HepG2 (cell line): ENCODE data around the gene ATP13A3. TPM values are rescaled to one million over a fixed set of nuclear protein-coding genes. Genes with fewer than 3 reads are reported as not detected.

Experiments
- ATAC-seq: fragments of 200-7000 bp; cut with Tn5 transposase; 3 replicates; pipeline ENCODE4 v1.9.1; 2020; ENCODE audit warnings: mild to moderate bottlenecking, moderate library complexity
- BruUV-seq: library from RNA; stranded (reverse); fragments of 400-500 nt; replicated peaks from 2 replicates; lab custom pipeline; 2021; lab: Mats Ljungman, UMichigan
- CTCF ChIA-PET: fragments of 300-600 bp; formaldehyde crosslinking; extraction: SDS; loops from one replicate; lab custom pipeline; 2021; ENCODE audit warnings: low total read pairs, inconsistent platforms, low intra/inter-chr PET ratio; lab: Yijun Ruan, JAX
- POLR2A ChIA-PET: fragments of 350-600 bp; sonication (Branson Sonifier 250); formaldehyde crosslinking; loops from one replicate; lab custom pipeline; 2020; ENCODE audit warnings: antibody characterized with exemption, inconsistent platforms; lab: Yijun Ruan, JAX
- DNase-seq: peaks from one replicate; pipeline ENCODE4 v3.0.0-alpha.2; 2015; ENCODE audit warnings: low spot score
- FAIRE-seq: peaks from 3 replicates; lab custom pipeline; 2011; peaks lifted over from hg19 to GRCh38; lab: Jason Lieb, UNC
- H2AFZ ChIP-seq: one replicate; pipeline ENCODE4 v1.6.1; 2011; ENCODE audit warnings: low read length, inconsistent platforms
- H3K27ac ChIP-seq: fragments of 300-600 bp; 3 replicates; pipeline ENCODE4 v1.8.0; 2011; ENCODE audit warnings: mixed run types, mild to moderate bottlenecking, mixed read lengths, low read length, inconsistent platforms; ENCODE audit not compliant: insufficient read depth; ENCODE audit errors: extremely low read length
- H3K27me3 ChIP-seq, 2 experiments: fragments of 200-600 bp in 1 of 2; 2 replicates in 1 of 2; 3 replicates in 1 of 2; pipeline versions ENCODE4 v1.6.0 to v1.8.0; 2011; ENCODE audit warnings: low read length in 2 of 2, mild to moderate bottlenecking in 2 of 2, moderate library complexity in 2 of 2, inconsistent platforms in 1 of 2; ENCODE audit not compliant: insufficient read depth in 2 of 2, control insufficient read depth in 1 of 2
- H3K36me3 ChIP-seq, 2 experiments: fragments of 200-600 bp in 1 of 2; replicated peaks in 1 of 2; 2 replicates in 1 of 2; 3 replicates in 1 of 2; pipeline versions ENCODE4 v1.5.1 to v1.8.0; 2011; ENCODE audit warnings: low read length in 2 of 2, inconsistent platforms in 1 of 2; ENCODE audit not compliant: insufficient read depth in 2 of 2, control insufficient read depth in 1 of 2
- H3K4me1 ChIP-seq: 2 replicates; pipeline ENCODE4 v1.5.1; 2012; ENCODE audit warnings: low read length, inconsistent platforms; ENCODE audit not compliant: insufficient read depth
- H3K4me2 ChIP-seq: 2 replicates; pipeline ENCODE4 v1.6.0; 2011; ENCODE audit warnings: low read depth, low read length, inconsistent platforms
- H3K4me3 ChIP-seq, 3 experiments: fragments of 200-600 bp in 1 of 3; sonication (generic), shearing (Covaris generic) in 1 of 3; replicated peaks in 1 of 3; 2 replicates each; pipeline ENCODE4 v1.5.1; 2011 to 2016; ENCODE audit warnings: low read length in 3 of 3, inconsistent platforms in 2 of 3, low read depth in 2 of 3, mild to moderate bottlenecking in 2 of 3, control low read depth in 1 of 3, mixed read lengths in 1 of 3; ENCODE audit not compliant: insufficient read depth in 1 of 3
- H3K79me2 ChIP-seq: one replicate; pipeline ENCODE4 v1.6.1; 2011; ENCODE audit warnings: low read length, inconsistent platforms; ENCODE audit not compliant: insufficient read depth
- H3K9ac ChIP-seq: 2 replicates; pipeline ENCODE4 v1.6.0; 2011; ENCODE audit warnings: mild to moderate bottlenecking, low read depth, low read length, inconsistent platforms; ENCODE audit not compliant: insufficient read depth
- H3K9me3 ChIP-seq: 2 replicates; pipeline ENCODE4 v1.5.1; 2012; ENCODE audit warnings: mild to moderate bottlenecking, low read length
- H4K20me1 ChIP-seq: 2 replicates; pipeline ENCODE4 v1.6.0; 2011; ENCODE audit warnings: inconsistent platforms, mild to moderate bottlenecking, low read length, moderate library complexity; ENCODE audit not compliant: insufficient read depth
- ATF7 ChIP-seq, 2 experiments: fragments of 450-650 bp in 1 of 2; sonication (generic) in 1 of 2; formaldehyde crosslinking in 1 of 2; IDR thresholded peaks; 2 replicates each; pipeline versions ENCODE4 v1.4.0 to v1.6.1; 2016 to 2020; ENCODE audit warnings: antibody characterized with exemption in 1 of 2, mild to moderate bottlenecking in 1 of 2, missing genetic modification reagents in 1 of 2
- CHD2 ChIP-seq: IDR thresholded peaks from 2 replicates; pipeline ENCODE4 v1.6.1; 2011; ENCODE audit warnings: low read depth, low read length, improper control_type of control experiment
- EHMT2 ChIP-seq: fragments of 200-600 bp; sonication (generic); IDR thresholded peaks from 2 replicates; pipeline ENCODE4 v1.7.0; 2017; ENCODE audit warnings: antibody characterized with exemption, low read depth, low read length, borderline replicate concordance
- KMT2A ChIP-seq: sonication (generic); formaldehyde crosslinking; IDR thresholded peaks from 2 replicates; pipeline ENCODE4 v1.4.0; 2020; ENCODE audit warnings: missing genetic modification reagents
- POGZ ChIP-seq: sonication (generic); formaldehyde crosslinking; IDR thresholded peaks from 2 replicates; pipeline ENCODE4 v1.4.0; 2020; ENCODE audit warnings: mild to moderate bottlenecking, missing genetic modification reagents
- RFXANK ChIP-seq: IDR thresholded peaks from 2 replicates; pipeline ENCODE4 v1.6.1; 2016
- TCF7L2 ChIP-seq: IDR thresholded peaks from 2 replicates; pipeline ENCODE4 v1.6.1; 2011; ENCODE audit warnings: mild to moderate bottlenecking, low read depth, low read length, moderate library complexity
- ZNF484 ChIP-seq: sonication (generic); formaldehyde crosslinking; IDR thresholded peaks from 2 replicates; pipeline ENCODE4 v1.5.1; 2020; ENCODE audit warnings: mild to moderate bottlenecking, low read depth, missing genetic modification reagents, borderline replicate concordance
- ZSCAN22 ChIP-seq: sonication (generic); formaldehyde crosslinking; IDR thresholded peaks from 2 replicates; pipeline ENCODE4 v1.4.0; 2020; ENCODE audit warnings: mild to moderate bottlenecking, missing genetic modification reagents
- ZZZ3 ChIP-seq: sonication (generic); formaldehyde crosslinking; IDR thresholded peaks from 2 replicates; pipeline ENCODE4 v1.4.0; 2020; ENCODE audit warnings: missing genetic modification reagents, mild to moderate bottlenecking, borderline replicate concordance
- WGBS: methylation state at CpG from one replicate; pipeline ENCODE4 v1.1.6; 2017; ENCODE audit warnings: low lambda C conversion rate; 5-methylcytosine and 5-hydroxymethylcytosine counted together
- in situ Hi-C: cut with HindIII; loops from 2 replicates; pipeline ENCODE4 v1.10.0; 2017; ENCODE audit warnings: low pct_unique_long_range_greater_than_20kb; ENCODE audit not compliant: extremely low pct_ligation_motif_present
- intact Hi-C: fragments of 100-400 bp; cut with micrococcal nuclease; formaldehyde crosslinking; loops from one replicate; pipeline ENCODE4 v1.10.0; 2022; ENCODE audit not compliant: unreplicated experiment
- polyA plus RNA-seq, 8 experiments: library from polyadenylated mRNA; depleted of rRNA in 3 of 8; stranded (reverse) in 7 of 8; unstranded in 1 of 8; fragments of >200 nt; fragmentation: Illumina TruSeq in 4 of 8; extraction: Trizol in 4 of 8; gene quantifications; 2 replicates each; pipeline versions ENCODE4 v1.2.1 to v1.2.3, GENCODE V29; 2011 to 2016; ENCODE audit warnings: low read depth in 4 of 8, missing spikeins in 1 of 8, mixed read lengths in 1 of 8; ENCODE audit not compliant: insufficient read depth in 1 of 8
- total RNA-seq, 5 experiments: library from RNA; depleted of rRNA; stranded (reverse); fragments of >200 nt; fragmentation: Illumina TruSeq; extraction: Trizol; gene quantifications; 2 replicates each; pipeline ENCODE4 v1.2.3, GENCODE V29; 2016; ENCODE audit warnings: low read depth in 1 of 5

ATP13A3 gene
- total and polyA plus RNA-seq, 2 of the 13 experiments (the other 11 are each of a cell fraction or from before 2014, with no cell fraction given) = 44.9 to 80.8 TPM

- no peak for DNase-seq
- no peaks in the 10 kb centered on the region for H3K27me3 ChIP-seq
- no peak overlapping the region for H3K4me2 ChIP-seq
- FAIRE-seq = no peak
- no peak overlapping the region for H3K9ac ChIP-seq
- in situ Hi-C loops (no loop called here), intact Hi-C loops (no loop called here)
- BruUV-seq = no TSS peak
- H4K20me1 ChIP-seq = peaks cover 38% of the 10 kb centered on the region
- POLR2A ChIA-PET = no interaction called here
- no peaks in the 10 kb centered on the region for H3K9me3 ChIP-seq
- H2AFZ ChIP-seq = no peak overlapping the region
- CTCF ChIA-PET = no interaction called here
- H3K4me1 ChIP-seq = peaks cover 22% of the 10 kb centered on the region
- 98% methylated on average over 5 of the region's 5 CpGs for WGBS
- no peak overlapping the region for H3K4me3 ChIP-seq
- TF ChIP-seq RFXANK = no peak
- TF ChIP-seq ZSCAN22 (CRISPR knock-in tag) = no peak
- TF ChIP-seq ZZZ3 (CRISPR knock-in tag) = no peak
- TF ChIP-seq CHD2 = no peak
- TF ChIP-seq KMT2A (CRISPR knock-in tag) = no peak
- no peak for TF ChIP-seq EHMT2
- no peak for TF ChIP-seq POGZ (CRISPR knock-in tag)
- TF ChIP-seq TCF7L2 = no peak
- TF ChIP-seq ZNF484 (CRISPR knock-in tag) = no peak
- TF ChIP-seq ATF7 (IDR thresholded peaks at IDR 0.05) = no peak
- TF ChIP-seq ATF7 (CRISPR knock-in tag; IDR thresholded peaks at IDR 0.05) = no peak
- TF ChIP-seq, all 625 proteins: peak for 0
- Histone ChIP-seq H3K36me3 (peaks cover 1 to 5% of the 10 kb centered on the region in 2 experiments; a peak in 1 of 5 replicates), H3K27ac (no peak overlapping the region), H3K79me2 (peaks cover 87% of the 10 kb centered on the region)
- no peak for ATAC-seq
Observed at GRCh38 chr3:194465920-194466570, 20.8 kb downstream of the ATP13A3 start.
